Measurements from ENCODE around the gene CPSF7. TPM values are rescaled to one million over a fixed set of nuclear protein-coding genes. Genes with fewer than 3 reads are reported as not detected.
"Not testable (repeated sequence)": the region's sequence is repeated elsewhere in the genome, so short reads cannot be mapped to it uniquely, and the experiment has no call there.

Gene CPSF7
- total and polyA plus RNA-seq, 9 donors: 33.3 to 109 (median 83.4) TPM

DNA sequence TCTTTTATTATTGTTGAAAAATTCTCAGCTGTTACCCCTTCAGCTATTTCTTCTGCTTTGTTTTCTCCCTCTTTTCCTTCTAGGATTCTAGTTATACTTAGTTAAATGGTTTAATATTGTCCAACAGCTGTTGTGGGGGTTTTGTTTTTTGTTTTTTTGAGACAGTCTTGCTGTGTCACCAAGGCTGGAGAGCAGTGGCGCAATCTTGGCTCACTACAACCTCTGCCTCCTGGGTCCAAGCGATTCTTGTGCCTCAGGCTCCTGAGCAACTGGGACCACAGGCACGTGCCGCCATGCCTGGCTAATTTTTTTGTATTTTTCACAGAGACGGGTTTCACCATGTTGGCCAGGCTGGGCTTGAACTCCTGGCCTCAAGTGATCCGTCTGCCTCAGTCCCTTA lies 12.8 kb upstream of the CPSF7 start:
- Histone ChIP-seq H3K27ac (no peak overlapping the region), H3K27me3 (no peaks in the 10 kb centered on the region), H3K4me1 (ENCODE audit: insufficient read depth) (peaks cover 2% of the 10 kb centered on the region), H3K9me3 (no peaks in the 10 kb centered on the region), H3K4me3 (no peak overlapping the region), H3K36me3 (no peaks in the 10 kb centered on the region)
- intact Hi-C loops (cut with DNase I): loop anchor here in 3 of 4 donors (10.0 kb wide), 2 partner anchors 72 to 192 kb away; no protein-coding TSS in a partner anchor
- no peak for TF ChIP-seq EP300 (IDR thresholded peaks at IDR 0.05)
- TF ChIP-seq POLR2A (IDR thresholded peaks at IDR 0.05): no peak
- TF ChIP-seq, protein P1, sequence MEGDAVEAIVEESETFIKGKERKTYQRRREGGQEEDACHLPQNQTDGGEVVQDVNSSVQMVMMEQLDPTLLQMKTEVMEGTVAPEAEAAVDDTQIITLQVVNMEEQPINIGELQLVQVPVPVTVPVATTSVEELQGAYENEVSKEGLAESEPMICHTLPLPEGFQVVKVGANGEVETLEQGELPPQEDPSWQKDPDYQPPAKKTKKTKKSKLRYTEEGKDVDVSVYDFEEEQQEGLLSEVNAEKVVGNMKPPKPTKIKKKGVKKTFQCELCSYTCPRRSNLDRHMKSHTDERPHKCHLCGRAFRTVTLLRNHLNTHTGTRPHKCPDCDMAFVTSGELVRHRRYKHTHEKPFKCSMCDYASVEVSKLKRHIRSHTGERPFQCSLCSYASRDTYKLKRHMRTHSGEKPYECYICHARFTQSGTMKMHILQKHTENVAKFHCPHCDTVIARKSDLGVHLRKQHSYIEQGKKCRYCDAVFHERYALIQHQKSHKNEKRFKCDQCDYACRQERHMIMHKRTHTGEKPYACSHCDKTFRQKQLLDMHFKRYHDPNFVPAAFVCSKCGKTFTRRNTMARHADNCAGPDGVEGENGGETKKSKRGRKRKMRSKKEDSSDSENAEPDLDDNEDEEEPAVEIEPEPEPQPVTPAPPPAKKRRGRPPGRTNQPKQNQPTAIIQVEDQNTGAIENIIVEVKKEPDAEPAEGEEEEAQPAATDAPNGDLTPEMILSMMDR (IDR thresholded peaks at IDR 0.05): no peak
- no peak for DNase-seq
- WGBS, 3 donors: 85 to 93% (median 87%) methylated on average over 6 of the region's 6 CpGs

DNA sequence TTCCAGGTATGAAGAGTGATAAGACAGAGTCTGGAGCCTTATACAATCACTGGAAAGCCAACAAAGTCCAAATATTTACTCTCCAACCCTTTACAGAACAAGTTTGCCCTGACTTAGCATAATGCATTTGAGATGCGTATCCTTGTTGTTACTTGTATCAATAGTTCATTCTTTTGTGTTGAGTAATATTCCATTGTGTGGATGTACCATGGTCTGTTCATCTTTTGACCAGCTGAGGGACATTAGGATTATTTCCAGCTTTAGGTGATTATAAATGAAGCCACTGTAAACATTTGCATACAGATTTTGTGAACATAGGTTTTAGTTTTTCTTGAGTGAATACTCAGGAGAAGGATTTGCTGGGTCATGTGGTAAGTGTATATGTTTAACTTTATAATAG lies 9.8 kb upstream of the CPSF7 start:
- Histone ChIP-seq H3K9me3 (no peaks in the 10 kb centered on the region), H3K36me3 (no peaks in the 10 kb centered on the region), H3K27me3 (no peaks in the 10 kb centered on the region), H3K4me1 (ENCODE audit: insufficient read depth) (no peaks in the 10 kb centered on the region), H3K4me3 (no peak overlapping the region), H3K27ac (no peak overlapping the region)
- DNase-seq: no peak
- intact Hi-C loops (cut with DNase I): loop anchor here in 3 of 4 donors (10.0 kb wide), 2 partner anchors 75 to 195 kb away; no protein-coding TSS in a partner anchor
- TF ChIP-seq, protein P1 (IDR thresholded peaks at IDR 0.05): no peak
- TF ChIP-seq EP300 (IDR thresholded peaks at IDR 0.05) (no peak), POLR2A (IDR thresholded peaks at IDR 0.05) (no peak)
- WGBS, 3 donors: 92 to 98% (median 97%) methylated on average over 1 of the region's 1 CpG

DNA sequence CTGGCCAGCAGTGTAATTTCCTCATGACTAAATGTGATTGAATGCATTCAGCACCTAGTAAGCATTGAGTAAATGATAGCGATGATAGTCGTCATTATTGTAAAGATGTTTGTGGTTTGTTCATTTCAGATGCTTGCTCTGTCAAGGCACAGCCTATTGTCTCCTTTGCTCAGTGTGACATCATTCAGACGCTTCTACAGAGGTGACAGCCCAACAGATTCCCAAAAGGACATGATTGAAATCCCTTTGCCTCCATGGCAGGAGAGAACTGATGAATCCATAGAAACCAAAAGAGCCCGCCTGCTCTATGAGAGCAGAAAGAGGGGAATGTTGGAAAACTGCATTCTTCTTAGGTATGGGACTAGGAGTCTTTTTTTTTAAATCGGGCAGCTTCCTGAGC lies 7.7 kb upstream of the CPSF7 start:
- no peak for TF ChIP-seq POLR2A (IDR thresholded peaks at IDR 0.05)
- TF ChIP-seq, protein P1 (IDR thresholded peaks at IDR 0.05): no peak
- no peak for TF ChIP-seq EP300 (IDR thresholded peaks at IDR 0.05)

DNA sequence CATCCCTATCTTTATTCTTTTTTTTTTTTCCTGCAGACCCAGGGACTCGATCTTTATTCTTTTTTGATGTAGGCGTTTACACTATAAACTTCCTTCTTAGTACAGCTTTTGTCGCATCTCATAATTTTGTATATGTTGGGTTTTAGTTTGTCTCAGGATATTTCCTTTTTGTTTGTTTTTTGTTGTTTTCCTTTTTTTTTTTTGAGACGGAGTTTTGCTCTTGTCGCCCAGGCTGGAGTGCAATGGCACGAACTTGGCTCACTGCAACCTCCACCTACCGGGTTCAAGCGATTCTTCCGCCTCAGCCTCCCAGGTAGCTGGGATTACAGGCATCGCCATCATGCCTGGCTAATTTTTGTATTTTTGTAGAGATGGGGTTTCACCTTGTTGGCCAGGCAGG lies 1.1 kb upstream of the CPSF7 start:
- 60 to 71% (median 64%) methylated on average over 10 of the region's 10 CpGs for WGBS, 3 donors
- H3K4me3 ChIP-seq: peak overlapping the region; percentile 78
- H3K9me3 ChIP-seq; H3K4me1 ChIP-seq (ENCODE audit: insufficient read depth); intact Hi-C loops (cut with DNase I); H3K36me3 ChIP-seq; H3K27ac ChIP-seq; DNase-seq; H3K27me3 ChIP-seq: not testable (repeated sequence)

More for the DNA sequence above, 7.7 kb upstream of the CPSF7 start:
- DNase-seq: no peak
- Histone ChIP-seq H3K9me3 (no peaks in the 10 kb centered on the region), H3K27ac (no peak overlapping the region), H3K4me3 (no peak overlapping the region), H3K36me3 (no peaks in the 10 kb centered on the region), H3K27me3 (no peaks in the 10 kb centered on the region), H3K4me1 (ENCODE audit: insufficient read depth) (no peaks in the 10 kb centered on the region)
- intact Hi-C loops (cut with DNase I): no loop called here
- WGBS, 3 donors: 91 to 95% (median 95%) methylated on average over 5 of the region's 5 CpGs

DNA sequence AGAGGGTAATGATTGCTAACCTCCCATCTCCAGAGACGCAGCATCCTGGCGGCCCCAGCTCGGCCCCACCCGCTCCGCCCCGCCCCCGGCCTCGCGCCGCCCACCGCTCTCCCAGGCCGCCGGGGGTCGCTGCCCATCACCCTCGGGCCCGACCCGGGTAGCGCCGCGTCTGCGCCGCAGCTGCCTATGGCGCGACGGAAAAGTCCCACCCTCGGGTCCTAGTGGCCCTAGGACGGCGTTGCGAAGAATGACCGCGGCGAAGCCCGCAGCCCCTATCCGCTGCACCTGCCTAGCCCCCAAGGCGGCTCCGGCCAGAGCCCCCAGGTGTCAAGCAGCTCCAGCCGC lies 457 bp downstream of the CPSF7 start:
- TF ChIP-seq POLR2A (IDR thresholded peaks at IDR 0.05): no peak
- TF ChIP-seq, protein P1 (IDR thresholded peaks at IDR 0.05): no peak
- TF ChIP-seq EP300 (IDR thresholded peaks at IDR 0.05): no peak
- peak in 3 of 5 donors; percentile 49 to 76 (median 72) for DNase-seq
- H3K27me3 ChIP-seq: no peaks in the 10 kb centered on the region
- no peaks in the 10 kb centered on the region for H3K9me3 ChIP-seq
- 0 to 1% (median 1%) methylated on average over 10 to 37 of the region's 37 CpGs for WGBS, 3 donors
- peak overlapping the region; percentile 84 to 94 for H3K27ac ChIP-seq
- peak overlapping the region; percentile 78 for H3K4me3 ChIP-seq
- intact Hi-C loops (cut with DNase I): no loop called here
- no peaks in the 10 kb centered on the region for H3K36me3 ChIP-seq
- H3K4me1 ChIP-seq (ENCODE audit: insufficient read depth): peaks cover 2% of the 10 kb centered on the region
